Effector CD8-positive, alpha-beta T cell (primary cell): Measurements from ENCODE around the gene ADCY7.
"Not testable (repeated sequence)": the region's sequence is repeated elsewhere in the genome, so short reads cannot be mapped to it uniquely, and the experiment has no call there.

Experiments
- DNase-seq: peaks from one replicate; lab custom pipeline; 2025; lab: John Stamatoyannopoulos, UW
- total RNA-seq, 4 experiments: gene quantifications; one replicate each; lab custom pipeline; 2026; lab: John Stamatoyannopoulos, UW

ADCY7 gene
- total RNA-seq, result 246 to 601 (median 515) reads per million in 4 experiments

DNA sequence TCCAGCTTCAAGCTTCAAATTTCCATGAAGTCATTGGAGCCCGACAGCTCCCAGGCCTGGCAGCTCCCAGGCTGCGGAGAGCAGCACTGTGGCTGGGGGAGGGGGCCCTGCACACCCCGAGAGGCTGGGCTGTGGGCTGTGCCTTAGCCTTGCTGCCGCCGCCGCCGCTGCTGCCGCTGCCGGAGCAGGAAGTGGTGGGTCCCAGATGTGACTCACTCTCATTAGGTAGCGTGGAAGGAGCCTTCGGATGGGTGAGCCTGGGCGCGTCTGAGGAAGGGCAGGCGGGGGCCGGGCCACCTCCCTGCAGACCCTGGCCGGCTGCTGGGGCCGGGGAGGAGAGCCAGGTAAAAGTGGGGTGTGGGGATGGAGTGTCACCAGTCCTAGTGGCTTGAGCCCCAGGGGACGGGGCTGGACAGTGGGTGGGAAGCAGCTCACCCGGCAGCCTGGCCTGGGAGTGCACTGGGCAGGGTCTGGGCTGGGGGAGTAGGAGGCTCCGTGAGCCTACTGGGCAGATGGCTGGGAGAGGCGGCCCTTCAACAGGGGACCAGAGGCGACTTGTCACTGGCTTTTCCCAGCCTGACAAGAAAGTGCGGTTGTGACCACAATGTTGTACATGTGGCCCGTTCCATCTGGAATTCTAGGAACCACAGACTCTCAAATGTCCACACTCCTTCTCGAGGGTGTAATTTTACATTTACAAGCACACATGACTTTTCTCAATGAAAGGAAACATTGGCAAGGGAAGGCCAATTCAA is at the start of gene ADCY7:
Gene ADCY7 (plus strand): TSS at position 215 of the 755 bp plus-strand sequence. CDS start 21,629 bp downstream, outside the sequence.
- DNase-seq, result peak; percentile 63

- DNase-seq, result no peak
Observed at GRCh38 chr16:50219402-50219975, 46.9 kb upstream of the ADCY7 start.

- no peak for DNase-seq
Observed at GRCh38 chr16:50224286-50224685, 42.1 kb upstream of the ADCY7 start.

DNA sequence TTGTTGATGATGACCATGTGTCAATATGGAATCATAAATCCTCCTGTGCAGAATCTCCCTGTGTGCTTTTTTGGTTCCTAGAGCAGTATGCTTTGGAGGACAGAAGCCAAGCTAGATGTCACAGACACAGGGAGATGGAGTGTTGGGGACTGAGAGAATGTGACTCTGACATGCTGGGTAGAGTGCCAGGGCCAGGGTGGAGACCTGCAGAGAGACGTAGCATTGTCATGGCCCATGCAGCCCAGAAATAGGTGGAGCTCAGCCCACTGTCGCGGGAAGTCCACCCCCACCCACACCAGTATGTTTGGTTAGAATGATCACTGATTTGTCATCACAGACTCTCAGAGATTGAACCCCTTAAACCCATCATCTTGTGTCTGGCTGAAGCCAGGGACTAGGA is 39.2 kb upstream of the ADCY7 start:
- DNase-seq, result no peak

GRCh38 chr16:50227665-50228064 is 38.7 kb upstream of the ADCY7 start:
- no peak for DNase-seq

DNA sequence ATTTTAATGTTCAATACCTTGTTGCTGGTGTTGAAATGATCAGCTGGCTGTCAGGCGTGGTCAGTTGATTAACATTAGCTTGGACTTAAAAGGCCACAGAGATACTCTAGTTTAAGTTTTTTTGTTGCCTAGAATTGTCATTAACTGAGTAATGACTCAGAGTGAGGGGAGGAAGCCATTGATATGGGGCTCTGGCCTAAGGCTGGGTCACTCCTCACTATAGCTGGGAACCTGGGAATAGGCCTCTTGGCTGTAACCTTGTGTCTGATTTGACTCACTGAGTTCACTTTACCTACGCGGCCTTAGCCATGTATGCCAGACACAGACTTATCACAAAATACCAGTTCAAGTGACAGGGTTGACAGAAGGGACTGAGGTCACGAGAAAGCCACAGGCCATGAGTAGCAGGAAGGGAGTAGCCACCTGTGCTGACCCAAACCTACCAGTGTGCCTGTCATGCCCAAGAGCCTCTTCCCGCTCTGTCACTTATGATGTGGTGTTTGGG is 37.9 kb upstream of the ADCY7 start:
- no peak for DNase-seq

DNA sequence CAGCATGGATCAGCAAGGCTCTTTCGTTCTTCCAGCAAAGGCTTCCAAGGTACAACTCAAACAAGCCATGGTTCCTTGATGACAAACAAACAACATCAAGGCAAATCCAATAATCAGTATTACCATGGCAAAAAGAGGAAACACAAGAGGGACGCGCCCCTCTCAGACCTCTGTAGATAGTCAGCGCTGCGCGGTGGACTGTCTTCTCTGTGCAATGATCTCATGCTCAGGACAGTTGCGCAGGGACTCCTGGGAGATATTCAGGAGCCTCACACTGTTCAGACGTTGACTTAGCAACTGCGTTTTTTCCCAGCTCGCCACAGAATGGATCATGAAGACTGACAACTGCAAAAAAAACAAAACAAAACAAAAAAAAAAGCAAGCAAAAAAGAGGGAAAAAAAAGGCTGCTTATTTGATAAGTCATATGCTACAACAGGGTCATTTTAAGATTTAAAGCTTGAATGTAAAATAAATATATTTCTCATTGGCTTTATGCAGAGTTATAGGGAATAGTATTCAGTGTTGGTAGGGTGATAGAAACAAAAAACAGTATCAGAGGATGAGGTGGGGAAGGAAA is 37.1 kb upstream of the ADCY7 start:
- DNase-seq, result no peak

DNA sequence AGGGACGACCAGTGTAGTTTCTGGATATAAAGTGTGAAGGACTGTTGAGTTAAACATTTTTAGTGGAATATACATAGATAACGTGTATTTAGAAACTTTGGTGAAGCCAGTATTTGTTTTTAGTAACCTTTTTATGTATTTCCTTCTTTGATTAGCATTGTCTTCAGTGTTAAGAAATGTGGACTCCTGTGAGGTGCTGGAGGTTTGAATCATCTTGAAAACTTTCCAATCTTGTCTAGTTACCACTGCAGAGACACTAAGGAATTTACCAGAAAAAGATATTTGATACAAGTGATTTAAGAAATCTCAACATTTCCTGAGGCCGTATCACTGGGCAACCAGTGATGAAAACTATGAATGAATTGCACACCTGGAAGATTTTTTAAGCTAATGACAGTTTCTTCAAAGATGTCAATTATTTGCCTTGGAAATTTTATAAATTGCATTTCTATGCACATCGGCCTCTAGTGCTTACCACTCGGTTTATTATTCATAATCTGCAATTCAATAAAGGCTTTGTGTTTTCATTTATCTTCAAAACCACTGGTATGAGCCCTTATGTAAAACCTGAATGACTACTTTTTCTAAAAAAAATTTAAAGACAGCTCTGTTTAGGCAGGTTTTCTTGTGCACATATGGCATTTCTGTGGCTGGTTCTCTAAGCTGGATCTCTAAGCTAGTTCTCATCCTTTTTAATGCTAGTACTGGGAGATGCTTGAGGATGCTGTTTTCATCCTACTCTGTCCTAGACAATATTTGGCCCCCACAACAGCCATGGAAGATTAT is 31.4 kb upstream of the ADCY7 start:
- no peak for DNase-seq

DNA sequence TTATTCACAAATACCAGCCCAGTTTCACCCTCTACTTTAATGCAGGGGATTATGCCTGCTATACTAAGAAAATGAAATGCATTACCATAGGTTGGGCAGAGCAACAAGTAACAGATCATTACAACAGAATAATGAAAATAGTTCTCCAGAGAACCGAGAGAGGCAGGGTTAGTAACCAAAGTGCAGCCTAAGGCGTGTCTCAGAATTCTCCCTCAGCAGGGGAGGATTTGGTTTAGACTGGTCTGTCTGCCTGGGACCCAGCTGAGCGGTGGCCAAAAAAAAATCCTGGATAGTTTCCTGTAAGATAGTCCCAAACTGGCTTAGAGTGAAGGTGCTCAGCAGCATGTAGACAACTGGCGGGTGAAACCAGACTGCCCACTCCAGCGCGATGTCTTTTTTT is 30.8 kb upstream of the ADCY7 start:
- DNase-seq, result no peak

- DNase-seq, result no peak
Observed at GRCh38 chr16:50238314-50238713, 28.0 kb upstream of the ADCY7 start.

GRCh38 chr16:50238868-50239301 is 27.5 kb upstream of the ADCY7 start:
- DNase-seq, result no peak

GRCh38 chr16:50243024-50243423 is 23.3 kb upstream of the ADCY7 start:
- not testable (repeated sequence) for DNase-seq

- DNase-seq, result no peak
Observed at GRCh38 chr16:50244140-50244503, 22.2 kb upstream of the ADCY7 start.

DNA sequence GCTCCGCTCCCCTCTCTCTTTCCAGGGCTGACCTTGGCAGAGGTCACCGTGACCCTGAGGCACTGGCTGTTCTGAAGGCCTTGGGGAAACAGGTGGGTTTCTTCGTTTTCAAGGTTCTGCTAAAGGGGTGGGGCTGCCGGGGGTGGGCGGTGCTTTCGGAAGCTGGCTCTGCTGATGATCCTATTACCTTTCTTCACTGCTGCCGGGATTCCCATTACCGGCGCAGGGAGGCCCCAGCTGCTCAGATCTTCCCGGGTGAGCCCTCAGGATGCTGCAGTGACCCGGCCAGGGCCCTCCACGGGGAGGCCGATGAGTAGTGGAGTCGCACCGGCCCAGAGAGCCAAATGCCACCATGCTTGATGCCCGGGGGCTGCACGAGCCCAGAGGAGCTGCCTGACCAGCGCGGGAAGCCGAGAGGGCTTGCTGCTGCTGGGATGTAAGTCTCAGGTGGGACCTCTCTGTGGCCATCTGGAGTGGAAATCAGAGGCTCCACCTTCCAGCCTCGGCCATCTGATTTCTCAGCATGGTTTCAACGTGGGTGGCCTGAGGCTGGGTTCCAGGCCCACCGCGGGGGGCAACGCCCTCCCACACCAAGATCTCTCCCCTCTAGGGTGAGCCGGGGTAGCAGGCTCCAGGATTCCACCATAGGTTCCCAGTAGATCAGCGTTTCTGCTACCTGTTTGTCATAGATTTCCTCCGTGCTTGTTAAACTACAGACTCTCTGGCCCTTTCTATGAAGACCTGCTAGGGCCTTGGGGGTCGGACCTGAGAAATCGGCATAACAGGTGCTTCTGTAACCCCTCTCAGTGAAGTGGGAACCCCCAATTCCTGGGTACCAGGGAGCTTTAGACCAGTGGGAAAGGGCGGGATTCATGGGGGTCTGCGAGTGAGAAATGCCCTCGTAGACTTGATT is 21.6 kb upstream of the ADCY7 start:
- no peak for DNase-seq

- DNase-seq, result no peak
Observed at GRCh38 chr16:50245417-50246298, 20.7 kb upstream of the ADCY7 start.

GRCh38 chr16:50246299-50247122 is 19.8 kb upstream of the ADCY7 start:
- no peak for DNase-seq

DNA sequence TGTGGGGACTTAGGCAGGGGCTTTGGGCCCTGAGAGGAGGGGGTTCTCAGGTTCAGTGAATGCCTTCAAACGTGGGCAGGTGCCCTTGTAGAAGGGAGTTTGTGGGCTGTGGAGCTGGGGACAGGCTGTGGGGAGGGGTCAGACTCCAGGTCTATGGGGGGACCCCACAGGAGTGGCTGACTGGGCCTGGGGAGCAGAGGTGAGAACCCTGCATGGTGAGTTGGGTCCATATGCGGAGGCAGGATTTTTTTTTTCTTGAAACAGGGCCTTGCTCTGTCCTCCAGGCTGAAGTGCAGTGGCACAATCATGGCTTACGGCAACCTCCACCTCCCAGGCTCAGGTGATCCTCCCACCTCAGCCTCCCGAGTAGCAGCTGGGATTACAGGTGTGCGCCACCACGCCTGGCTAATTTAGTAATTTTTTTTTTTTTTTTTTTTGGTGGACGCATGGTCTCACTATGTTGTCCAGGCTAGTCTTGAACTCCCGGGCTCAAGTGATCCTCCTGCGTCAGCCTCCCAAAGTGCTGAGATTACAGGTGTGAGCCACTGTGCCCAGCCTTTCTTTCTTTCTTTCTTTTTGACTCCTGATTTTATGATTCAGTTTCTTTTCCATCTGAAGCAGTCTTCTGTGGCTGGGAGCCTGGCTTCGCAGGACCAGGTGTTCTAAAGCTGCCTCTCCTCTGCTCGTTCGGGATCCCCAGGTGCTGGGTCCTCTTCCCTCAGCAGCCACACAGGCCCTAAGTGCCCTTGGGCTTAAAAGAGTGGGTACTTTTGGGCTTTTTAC is 19.0 kb upstream of the ADCY7 start:
- no peak for DNase-seq

DNA sequence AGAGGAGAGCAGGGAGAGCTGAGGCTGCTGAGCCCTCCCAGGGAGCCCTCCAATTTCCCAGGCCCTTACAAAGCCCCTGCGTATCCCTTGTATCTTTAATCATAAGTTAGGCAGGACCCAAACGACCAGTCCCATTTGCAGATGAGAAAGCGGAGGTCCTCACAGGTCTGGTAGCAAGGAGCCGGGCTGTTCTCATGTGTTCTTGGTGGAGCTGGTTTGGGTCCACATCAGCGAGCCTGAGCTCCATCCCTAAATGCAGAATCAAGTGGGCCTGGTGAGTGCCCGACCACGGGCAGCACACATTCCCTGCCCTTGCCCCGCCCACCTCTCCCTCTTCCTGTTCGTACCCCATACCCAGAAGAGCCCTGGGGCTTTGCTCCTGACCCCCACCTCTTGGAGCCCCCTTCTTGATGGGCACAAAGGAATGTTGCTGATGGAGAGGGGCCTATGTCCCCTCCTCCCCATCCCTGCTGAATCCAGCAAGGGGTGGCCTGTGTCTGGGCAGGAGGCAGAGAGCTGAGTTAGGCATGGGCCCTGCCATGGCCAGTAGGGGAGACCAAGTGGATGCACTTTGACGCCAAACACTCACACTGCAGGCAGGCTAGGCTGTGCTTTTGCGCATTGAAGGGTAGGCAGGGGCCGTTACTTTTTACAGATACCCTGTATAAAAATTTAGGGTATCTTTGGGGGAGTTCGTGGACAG is 18.3 kb upstream of the ADCY7 start:
- no peak for DNase-seq
